IMR-90 (cell line): Measurements from ENCODE around the gene TEAD1. TPM values are rescaled to one million over a fixed set of nuclear protein-coding genes. Genes with fewer than 3 reads are reported as not detected.

Source experiments
- ATAC-seq: fragments of 200-7000 bp; cut with Tn5 transposase; 2 replicates; pipeline ENCODE4 v1.9.1; 2020; ENCODE audit warnings: low read depth, mild to moderate bottlenecking, moderate library complexity
- BruUV-seq: library from RNA; stranded (reverse); fragments of 400-500 nt; replicated peaks from 2 replicates; lab custom pipeline; 2021; lab: Mats Ljungman, UMichigan
- CTCF ChIA-PET: fragments of 300-600 bp; formaldehyde crosslinking; extraction: SDS; loops from one replicate; lab custom pipeline; 2021; ENCODE audit warnings: antibody characterized with exemption; lab: Yijun Ruan, JAX
- POLR2A ChIA-PET: fragments of 300-600 bp; sonication (Branson Sonifier 250); formaldehyde crosslinking; loops from one replicate; lab custom pipeline; 2022; ENCODE audit warnings: antibody characterized with exemption; ENCODE audit not compliant: unreplicated experiment; lab: Charles Lee
- DNase-seq: peaks from one replicate; pipeline ENCODE4 v3.0.0; 2013
- H2AFZ ChIP-seq: replicated peaks from 2 replicates; pipeline ENCODE3; 2013; ENCODE audit warnings: low read length, mild to moderate bottlenecking; ENCODE audit not compliant: poor library complexity
- H2AK5ac ChIP-seq: 2 replicates; pipeline ENCODE4 v1.6.1; 2013; ENCODE audit warnings: low read depth, low read length, inconsistent platforms
- H2AK9ac ChIP-seq: replicated peaks from 2 replicates; pipeline ENCODE3; 2013; ENCODE audit warnings: mild to moderate bottlenecking, low read depth, low read length, moderate library complexity; ENCODE audit not compliant: poor library complexity
- H2BK120ac ChIP-seq: 2 replicates; pipeline ENCODE4 v1.6.1; 2013; ENCODE audit warnings: low read depth, low read length, inconsistent platforms
- H2BK15ac ChIP-seq: 3 replicates; pipeline ENCODE4 v1.6.1; 2013; ENCODE audit warnings: low read depth, low read length, inconsistent platforms
- H2BK20ac ChIP-seq: 2 replicates; pipeline ENCODE4 v1.6.1; 2013; ENCODE audit warnings: low read depth, mild to moderate bottlenecking, inconsistent platforms, low read length, moderate library complexity
- H2BK5ac ChIP-seq: 2 replicates; pipeline ENCODE4 v1.6.1; 2013; ENCODE audit warnings: mild to moderate bottlenecking, low read depth, low read length, inconsistent platforms; ENCODE audit not compliant: poor library complexity, severe bottlenecking
- H3K14ac ChIP-seq: replicated peaks from 2 replicates; pipeline ENCODE4 v1.6.1; 2013; ENCODE audit warnings: low read depth, low read length, inconsistent platforms
- H3K18ac ChIP-seq: 2 replicates; pipeline ENCODE4 v1.6.1; 2013; ENCODE audit warnings: low read depth, low read length, control low read depth
- H3K23ac ChIP-seq: 2 replicates; pipeline ENCODE4 v1.6.1; 2013; ENCODE audit warnings: low read depth, low read length, inconsistent platforms
- H3K27ac ChIP-seq: 2 replicates; pipeline ENCODE4 v1.5.1; 2013; ENCODE audit warnings: mild to moderate bottlenecking, control low read depth, low read length; ENCODE audit not compliant: insufficient read depth
- H3K27me3 ChIP-seq: 2 replicates; pipeline ENCODE4 v1.6.1; 2013; ENCODE audit warnings: low read length; ENCODE audit not compliant: control insufficient read depth, insufficient read depth
- H3K36me3 ChIP-seq: 2 replicates; pipeline ENCODE4 v1.6.1; 2013; ENCODE audit warnings: low read length, mixed read lengths; ENCODE audit not compliant: control insufficient read depth, insufficient read depth
- H3K4ac ChIP-seq: 2 replicates; pipeline ENCODE4 v1.6.1; 2013; ENCODE audit warnings: low read depth, low read length, inconsistent platforms
- H3K4me1 ChIP-seq: 2 replicates; pipeline ENCODE4 v1.6.1; 2013; ENCODE audit warnings: low read length, mixed read lengths; ENCODE audit not compliant: control insufficient read depth, insufficient read depth
- H3K4me2 ChIP-seq: 2 replicates; pipeline ENCODE4 v1.6.1; 2013; ENCODE audit warnings: low read depth, mild to moderate bottlenecking, control low read depth, low read length, moderate library complexity
- H3K4me3 ChIP-seq: 2 replicates; pipeline ENCODE4 v1.5.1; 2013; ENCODE audit warnings: low read depth, mild to moderate bottlenecking, control low read depth, low read length, moderate library complexity; ENCODE audit not compliant: insufficient read depth
- H3K56ac ChIP-seq: 2 replicates; pipeline ENCODE4 v1.6.1; 2013; ENCODE audit warnings: low read length, inconsistent platforms; ENCODE audit not compliant: insufficient read depth; ENCODE audit errors: extremely low read depth
- H3K79me1 ChIP-seq, 2 experiments: 2 replicates each; pipeline ENCODE4 v1.6.1; 2013; ENCODE audit warnings: low read length in 2 of 2, inconsistent platforms in 1 of 2, low read depth in 1 of 2
- H3K9ac ChIP-seq: 2 replicates; pipeline ENCODE4 v1.6.1; 2013; ENCODE audit warnings: low read depth, low read length, control low read depth
- H3K9me1 ChIP-seq: 2 replicates; pipeline ENCODE4 v1.6.1; 2013; ENCODE audit warnings: low read length, inconsistent platforms; ENCODE audit not compliant: insufficient read depth
- H3K9me3 ChIP-seq: 2 replicates; pipeline ENCODE4 v1.6.1; 2013; ENCODE audit warnings: low read length; ENCODE audit not compliant: control insufficient read depth, insufficient read depth
- H4K20me1 ChIP-seq: 2 replicates; pipeline ENCODE4 v1.6.1; 2013; ENCODE audit warnings: low read length, inconsistent platforms; ENCODE audit not compliant: insufficient read depth
- H4K5ac ChIP-seq: 2 replicates; pipeline ENCODE4 v1.6.1; 2013; ENCODE audit warnings: mild to moderate bottlenecking, low read depth, low read length, control low read depth
- H4K8ac ChIP-seq, 2 experiments: 2 replicates each; pipeline ENCODE4 v1.6.1; 2013; ENCODE audit warnings: low read depth in 2 of 2, low read length in 2 of 2, control low read depth in 1 of 2, inconsistent platforms in 1 of 2
- H4K91ac ChIP-seq: 2 replicates; pipeline ENCODE4 v1.6.1; 2013; ENCODE audit warnings: low read depth, low read length, inconsistent platforms; ENCODE audit not compliant: insufficient read depth
- BHLHE40 ChIP-seq: fragments of 150-350 bp; IDR thresholded peaks from 2 replicates; pipeline ENCODE4 v1.6.1; 2016; ENCODE audit warnings: mild to moderate bottlenecking, low read depth, low read length
- CEBPB ChIP-seq: IDR thresholded peaks from 2 replicates; pipeline ENCODE4 v1.6.1; 2012; ENCODE audit warnings: low read depth, low read length, improper control_type of control experiment
- CTCF ChIP-seq: conservative IDR thresholded peaks from 2 replicates; pipeline ENCODE4 v1.5.1; 2012; ENCODE audit warnings: mild to moderate bottlenecking, low read depth, low read length, improper control_type of control experiment
- FOS ChIP-seq: fragments of 150-350 bp; IDR thresholded peaks from 2 replicates; pipeline ENCODE4 v1.6.1; 2016; ENCODE audit warnings: low read depth, low read length
- MAFK ChIP-seq: IDR thresholded peaks from 2 replicates; pipeline ENCODE4 v1.6.1; 2012; ENCODE audit warnings: low read depth, low read length, improper control_type of control experiment
- MXI1 ChIP-seq: IDR thresholded peaks from 2 replicates; pipeline ENCODE4 v1.6.1; 2012; ENCODE audit warnings: low read depth, mild to moderate bottlenecking, low read length, moderate library complexity, borderline replicate concordance
- NFE2L2 ChIP-seq: fragments of 150-350 bp; IDR thresholded peaks from 2 replicates; pipeline ENCODE4 v1.6.1; 2016; ENCODE audit warnings: low read depth, mild to moderate bottlenecking, low read length
- POLR2A ChIP-seq: IDR thresholded peaks from 2 replicates; pipeline ENCODE4 v1.6.1; 2012; ENCODE audit warnings: mild to moderate bottlenecking, low read depth, low read length
- RAD21 ChIP-seq: IDR thresholded peaks from 2 replicates; pipeline ENCODE4 v1.6.1; 2012; ENCODE audit warnings: low read length, improper control_type of control experiment
- RCOR1 ChIP-seq: IDR thresholded peaks from 2 replicates; pipeline ENCODE4 v1.6.1; 2012; ENCODE audit warnings: mild to moderate bottlenecking, low read length, improper control_type of control experiment; ENCODE audit not compliant: insufficient replicate concordance
- WGBS, 2 experiments: methylation state at CpG; one replicate each; pipeline versions ENCODE4 v1.1.5 to v1.1.7; 2013; ENCODE audit warnings: missing lambda C conversion rate in 2 of 2; ENCODE audit not compliant: insufficient read length in 1 of 2; ENCODE audit errors: extremely low coverage in 2 of 2; 5-methylcytosine and 5-hydroxymethylcytosine counted together
- dilution Hi-C: fragments of 300-500 bp; cut with HindIII; formaldehyde crosslinking; loops from one replicate; pipeline ENCODE4 v1.14.3; 2018; ENCODE audit warnings: low sequenced_read_pairs; ENCODE audit not compliant: unreplicated experiment
- in situ Hi-C: fragments of 300-500 bp; cut with MboI; formaldehyde crosslinking; loops from 3 replicates; pipeline ENCODE4 v1.14.3; 2019; ENCODE audit warnings: low sequenced_read_pairs, inconsistent platforms, mixed read lengths
- intact Hi-C: fragments of 100-400 bp; cut with micrococcal nuclease; formaldehyde crosslinking; loops from 2 replicates; pipeline ENCODE4 v1.10.0; 2022
- polyA plus RNA-seq, 3 experiments: library from polyadenylated mRNA; depleted of rRNA; stranded (reverse); fragments of >200 nt; gene quantifications; 2 replicates each; pipeline ENCODE4 v1.2.3, GENCODE V29; 2012; ENCODE audit warnings: low replicate concordance in 1 of 3
- total RNA-seq: library from RNA; depleted of rRNA; stranded (reverse); fragments of >200 nt; gene quantifications from 2 replicates; pipeline ENCODE4 v1.2.3, GENCODE V29; 2012

TEAD1 gene
- total and polyA plus RNA-seq, 2 of the 4 experiments (the other 2 are of a cell fraction) = 51.8 to 69.2 TPM

DNA sequence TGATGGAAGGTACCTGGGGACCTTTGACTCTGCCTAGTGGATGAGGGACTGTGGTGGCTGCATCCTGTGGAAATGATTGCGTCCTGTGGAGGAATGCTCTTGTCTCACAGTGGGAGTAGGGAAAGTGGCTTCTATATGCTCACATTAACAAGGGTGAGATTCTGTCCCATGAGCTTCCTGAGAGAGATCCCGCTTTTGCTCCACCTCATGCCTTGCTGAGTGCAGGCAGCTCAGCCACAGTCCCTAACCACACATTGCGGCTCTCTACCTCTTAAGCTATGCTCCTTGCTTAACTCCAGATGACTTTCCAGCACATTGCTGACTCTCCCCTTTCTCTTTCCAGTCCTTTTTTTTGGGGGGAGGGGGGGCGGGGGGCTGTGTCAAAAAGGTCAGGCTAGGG lies 45.0 kb downstream of the TEAD1 start:
- Histone ChIP-seq H2AK5ac (peak overlapping the region; percentile 38; the same call in 1 of the 2 replicates), H3K9me1 (peaks cover 65% of the 10 kb centered on the region), H3K4me3 (no peak overlapping the region), H3K18ac (no peak overlapping the region), H2AK9ac (no peak overlapping the region), H3K79me1 (peaks cover 38 to 93% of the 10 kb centered on the region in 2 experiments), H3K9ac (no peak overlapping the region), H3K27ac (no peak overlapping the region), H3K36me3 (peaks cover 7% of the 10 kb centered on the region), H3K9me3 (no peaks in the 10 kb centered on the region), H3K27me3 (no peaks in the 10 kb centered on the region), H3K4ac (no peak overlapping the region; the same call in 1 of the 2 replicates), H3K23ac (peak overlapping the region; percentile 18; the same call in 1 of the 2 replicates), H3K14ac (no peak overlapping the region), H3K56ac (no peak overlapping the region), H2BK120ac (no peak overlapping the region), H2BK15ac (no peak overlapping the region), H3K4me1 (peaks cover 42% of the 10 kb centered on the region), H2BK5ac (no peak overlapping the region), H4K20me1 (peaks cover 98% of the 10 kb centered on the region), H4K5ac (no peak overlapping the region), H2BK20ac (no peak overlapping the region), H2AFZ (no peak overlapping the region), H4K91ac (no peak overlapping the region), H3K4me2 (no peak overlapping the region), H4K8ac (no peak overlapping the region)
- POLR2A ChIA-PET = no interaction called here
- dilution Hi-C loops (no loop called here), in situ Hi-C loops (no loop called here), intact Hi-C loops (no loop called here)
- ATAC-seq (no peak), DNase-seq (peak; percentile 43)
- no TSS peak for BruUV-seq
- WGBS, 2 experiments = 100% methylated on average over 1 of the region's 4 CpGs; no CpG with 5 or more reads in 1 of the 2 experiments
- CTCF ChIA-PET = no interaction called here
- TF ChIP-seq MAFK (no peak), CEBPB (no peak), RCOR1 (no peak), RAD21 (no peak), FOS (no peak), NFE2L2 (no peak), BHLHE40 (no peak), POLR2A (no peak), CTCF (no peak), MXI1 (no peak)
